H1 (cell line): ENCODE results near the gene AGO3. TPM values are rescaled to one million over a fixed set of nuclear protein-coding genes. Genes with fewer than 3 reads are reported as not detected.

Experiments used
- BCL11A ChIP-seq, 2 experiments: IDR thresholded peaks; one replicate each; pipeline ENCODE4 v1.6.1; 2011; ENCODE audit warnings: low read depth in 2 of 2, low read length in 2 of 2, mild to moderate bottlenecking in 2 of 2
- BRCA1 ChIP-seq: IDR thresholded peaks from 2 replicates; pipeline ENCODE4 v1.6.1; 2012; ENCODE audit warnings: low read depth, low read length, improper control_type of control experiment
- CHD7 ChIP-seq: fragments of 300-600 bp; sonication (generic); IDR thresholded peaks from 2 replicates; pipeline ENCODE4 v1.7.1; 2012; ENCODE audit warnings: low read length, moderate library complexity, mild to moderate bottlenecking, inconsistent platforms; ENCODE audit not compliant: insufficient replicate concordance
- CTBP2 ChIP-seq: IDR thresholded peaks from 2 replicates; pipeline ENCODE4 v1.7.0; 2011; ENCODE audit warnings: borderline replicate concordance, mild to moderate bottlenecking, moderate library complexity, mixed read lengths, low read length; ENCODE audit not compliant: insufficient read depth, insufficient read length
- HDAC2 ChIP-seq, 2 experiments: fragments of 300-600 bp in 1 of 2; sonication (generic) in 1 of 2; IDR thresholded peaks; 2 replicates each; pipeline ENCODE4 v1.6.1; 2011 to 2012; ENCODE audit warnings: low read depth in 2 of 2, low read length in 2 of 2, mild to moderate bottlenecking in 2 of 2, moderate library complexity in 2 of 2, borderline replicate concordance in 1 of 2, inconsistent platforms in 1 of 2
- JUN ChIP-seq: IDR thresholded peaks from 2 replicates; pipeline ENCODE4 v1.6.1; 2011; ENCODE audit warnings: low read depth, mild to moderate bottlenecking, improper control_type of control experiment, low read length
- NRF1 ChIP-seq: IDR thresholded peaks from 2 replicates; pipeline ENCODE4 v1.6.1; 2011; ENCODE audit warnings: mild to moderate bottlenecking, low read depth, low read length, improper control_type of control experiment
- TCF12 ChIP-seq: IDR thresholded peaks from 2 replicates; pipeline ENCODE4 v1.6.1; 2011; ENCODE audit warnings: low read depth, mild to moderate bottlenecking, low read length
- TEAD4 ChIP-seq: IDR thresholded peaks from 2 replicates; pipeline ENCODE4 v1.6.1; 2012; ENCODE audit warnings: low read depth, low read length, inconsistent platforms, mixed read lengths
- YY1 ChIP-seq: IDR thresholded peaks from 2 replicates; pipeline ENCODE4 v1.6.1; 2011; ENCODE audit warnings: low read depth, mild to moderate bottlenecking, low read length
- polyA plus RNA-seq, 7 experiments: library from polyadenylated mRNA; depleted of rRNA in 3 of 7; stranded (reverse) in 5 of 7; unstranded in 2 of 7; fragments of >200 nt in 5 of 7; fragments of 200-250 nt in 2 of 7; gene quantifications; 1 replicate in 5 of 7; 2 replicates in 1 of 7; 4 replicates in 1 of 7; pipeline versions ENCODE4 v1.2.1 to v1.2.3, GENCODE V29; 2011 to 2013; ENCODE audit warnings: missing spikeins in 2 of 7, mixed read lengths in 2 of 7
- total RNA-seq: library from RNA; stranded (reverse); fragmentation: NEBNext Ultra II Directional; extraction: Animal tissue kit (Norgen Biotek cat#: 25700); gene quantifications from 2 replicates; pipeline ENCODE4 v1.2.1, GENCODE V29; 2021

The AGO3 gene
- total and polyA plus RNA-seq, 2 of the 8 experiments (the other 6 are each of a cell fraction or from before 2014, with no cell fraction given) = 10.7 to 26.4 TPM

GRCh38 chr1:36083219-36083618 is 152.3 kb downstream of the AGO3 start (continued):
- TF ChIP-seq CHD7 (no peak), NRF1 (no peak), JUN (no peak), BCL11A (IDR thresholded peaks at IDR 0.05; ENCODE audit: low read depth in 2 of 2, low read length in 2 of 2) (no peak), CTBP2 (no peak), BRCA1 (no peak), HDAC2 (IDR thresholded peaks at IDR 0.05; ENCODE audit: borderline replicate concordance in 1 of 2, low read depth in 2 of 2, low read length in 2 of 2) (no peak), TEAD4 (no peak), TCF12 (no peak), YY1 (no peak)
